ENCODE results near the gene SPDYE9.
"Not testable (repeated sequence)": the region's sequence is repeated elsewhere in the genome, so short reads cannot be mapped to it uniquely, and the experiment has no call there.

- TF ChIP-seq CTCF (IDR thresholded peaks at IDR 0.05; ENCODE audit: borderline replicate concordance, extremely low read depth, low read length, poor library complexity, severe bottlenecking); EZH2 (IDR thresholded peaks at IDR 0.05; ENCODE audit: borderline replicate concordance, low read depth, low read length, severe bottlenecking): not testable (repeated sequence)
These were observed at the start of gene SPDYE9 for GRCh38 chr7:73085938-73086337.
